ENCODE results near the gene ZFYVE28. TPM values are rescaled to one million over a fixed set of nuclear protein-coding genes. Genes with fewer than 3 reads are reported as not detected.

The ZFYVE28 gene
- total RNA-seq, 1 experiment from 2014 or later = 19.2 TPM

DNA sequence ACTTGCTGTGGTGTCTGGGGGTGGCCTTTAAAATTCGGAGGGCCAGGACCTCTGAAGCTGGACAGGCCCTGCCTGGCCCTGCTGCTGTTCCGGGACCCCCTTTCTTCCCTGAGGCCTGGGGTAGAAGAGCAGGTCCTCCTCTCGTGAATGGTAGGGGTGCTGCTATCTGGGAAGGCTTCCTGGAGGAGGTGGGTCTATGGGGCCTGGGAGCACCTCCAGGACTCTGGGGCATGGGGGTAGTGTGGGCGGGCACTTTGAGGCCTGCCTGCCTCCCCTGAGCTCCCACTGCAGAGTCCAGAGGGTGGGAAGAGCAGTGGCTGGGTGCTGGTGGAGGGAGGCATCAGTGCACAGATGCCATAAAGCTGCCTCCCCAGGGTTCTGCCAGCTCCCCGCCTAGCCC, 151.6 kb downstream of the ZFYVE28 start:
- Histone ChIP-seq H3K27me3 (ENCODE audit: insufficient read depth, low read length) (no peaks in the 10 kb centered on the region), H3K27ac (ENCODE audit: low read depth, low read length) (no peak overlapping the region), H3K36me3 (ENCODE audit: control insufficient read depth in 1 of 2, insufficient read depth in 2 of 2, low read length in 2 of 2) (no peaks in the 10 kb centered on the region), H4K20me1 (ENCODE audit: insufficient read depth) (no peaks in the 10 kb centered on the region), H3K79me2 (ENCODE audit: insufficient read depth, low read length) (no peaks in the 10 kb centered on the region), H3K4me1 (ENCODE audit: control insufficient read depth in 1 of 2, insufficient read depth in 2 of 2, low read length in 2 of 2) (peaks cover 4 to 6% of the 10 kb centered on the region in 2 experiments; a peak in 2 of 4 replicates), H2AFZ (ENCODE audit: low read depth, low read length, poor library complexity, severe bottlenecking) (no peak overlapping the region), H3K9me3 (ENCODE audit: control insufficient read depth in 1 of 2, insufficient read depth in 1 of 2, low read depth in 1 of 2, low read length in 2 of 2) (no peaks in the 10 kb centered on the region), H3K9me2 (ENCODE audit: insufficient read depth) (no peaks in the 10 kb centered on the region), H3K9ac (ENCODE audit: low read length) (no peak overlapping the region), H3K4me2 (ENCODE audit: low read length) (no peak overlapping the region), H3K4me3 (replicated peaks in 1 of 2; ENCODE audit: low read depth in 1 of 2, low read length in 2 of 2) (no peak overlapping the region)
- TF ChIP-seq ZNF274 (IDR thresholded peaks at IDR 0.05; ENCODE audit: low read depth, low read length) = no peak
- ChIA-PET POLR2A (no interaction called here), CTCF (no interaction called here), RAD21 (ENCODE audit: low non-redundant PET in 1 of 2, low total read pairs in 2 of 2, uncharacterized antibody in 2 of 2, unreplicated experiment in 2 of 2) (no interaction called here)
- intact Hi-C loops (cut with micrococcal nuclease) = no loop called here
- DNase-seq (ENCODE audit: low read depth, low spot score) (no peak), ATAC-seq (no peak)
- no TSS peak for BruUV-seq (replicated peaks)

DNA sequence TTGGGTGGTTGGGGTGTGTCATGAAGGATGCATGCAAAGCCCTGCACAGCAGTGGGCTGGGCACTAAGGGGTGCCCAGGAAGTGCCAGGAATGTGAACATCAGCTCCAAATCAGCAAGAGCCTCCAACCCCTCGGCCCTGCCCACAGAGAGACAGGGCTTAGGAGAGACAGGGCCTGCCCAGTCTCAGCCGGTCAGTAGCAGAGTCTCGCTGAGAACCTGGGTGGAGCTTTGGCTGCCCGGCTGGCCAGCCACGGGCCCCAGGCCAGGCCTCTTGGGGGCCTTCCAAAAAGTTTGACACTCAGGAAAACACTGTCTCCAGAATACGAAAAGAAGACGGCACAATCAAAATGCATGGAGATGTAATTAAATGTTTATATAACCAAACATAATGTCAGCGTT, 152.3 kb downstream of the ZFYVE28 start:
- Histone ChIP-seq H4K20me1 (ENCODE audit: insufficient read depth) (no peaks in the 10 kb centered on the region), H3K27me3 (ENCODE audit: insufficient read depth, low read length) (no peaks in the 10 kb centered on the region), H2AFZ (ENCODE audit: low read depth, low read length, poor library complexity, severe bottlenecking) (no peak overlapping the region), H3K36me3 (ENCODE audit: control insufficient read depth in 1 of 2, insufficient read depth in 2 of 2, low read length in 2 of 2) (no peaks in the 10 kb centered on the region), H3K9ac (ENCODE audit: low read length) (no peak overlapping the region), H3K4me1 (ENCODE audit: control insufficient read depth in 1 of 2, insufficient read depth in 2 of 2, low read length in 2 of 2) (peaks cover 4 to 6% of the 10 kb centered on the region in 2 experiments; a peak in 2 of 4 replicates), H3K27ac (ENCODE audit: low read depth, low read length) (no peak overlapping the region), H3K4me2 (ENCODE audit: low read length) (no peak overlapping the region), H3K4me3 (replicated peaks in 1 of 2; ENCODE audit: low read depth in 1 of 2, low read length in 2 of 2) (no peak overlapping the region), H3K79me2 (ENCODE audit: insufficient read depth, low read length) (no peaks in the 10 kb centered on the region), H3K9me2 (ENCODE audit: insufficient read depth) (no peaks in the 10 kb centered on the region), H3K9me3 (ENCODE audit: control insufficient read depth in 1 of 2, insufficient read depth in 1 of 2, low read depth in 1 of 2, low read length in 2 of 2) (no peaks in the 10 kb centered on the region)
- DNase-seq (ENCODE audit: low read depth, low spot score) (no peak), ATAC-seq (no peak)
- RAD21 ChIA-PET (ENCODE audit: low non-redundant PET in 1 of 2, low total read pairs in 2 of 2, uncharacterized antibody in 2 of 2, unreplicated experiment in 2 of 2) = no interaction called here
- CTCF ChIA-PET = no interaction called here
- intact Hi-C loops (cut with micrococcal nuclease) = no loop called here
- no TSS peak for BruUV-seq (replicated peaks)
- TF ChIP-seq POLR2AphosphoS5 (IDR thresholded peaks at IDR 0.05; ENCODE audit: low read depth, low read length) (no peak), RAD21 (IDR thresholded peaks at IDR 0.05; ENCODE audit: low read depth) (no peak), ZNF274 (IDR thresholded peaks at IDR 0.05; ENCODE audit: low read depth, low read length) (no peak), YY1 (IDR thresholded peaks at IDR 0.05; ENCODE audit: extremely low read depth, insufficient replicate concordance, low read depth, low read length) (no peak), EGR1 (IDR thresholded peaks at IDR 0.05; ENCODE audit: low read depth) (no peak), ELF1 (IDR thresholded peaks at IDR 0.05; ENCODE audit: borderline replicate concordance, low read depth) (no peak), SP1 (IDR thresholded peaks at IDR 0.05; ENCODE audit: low read depth) (no peak)
- TF ChIP-seq, protein P1, sequence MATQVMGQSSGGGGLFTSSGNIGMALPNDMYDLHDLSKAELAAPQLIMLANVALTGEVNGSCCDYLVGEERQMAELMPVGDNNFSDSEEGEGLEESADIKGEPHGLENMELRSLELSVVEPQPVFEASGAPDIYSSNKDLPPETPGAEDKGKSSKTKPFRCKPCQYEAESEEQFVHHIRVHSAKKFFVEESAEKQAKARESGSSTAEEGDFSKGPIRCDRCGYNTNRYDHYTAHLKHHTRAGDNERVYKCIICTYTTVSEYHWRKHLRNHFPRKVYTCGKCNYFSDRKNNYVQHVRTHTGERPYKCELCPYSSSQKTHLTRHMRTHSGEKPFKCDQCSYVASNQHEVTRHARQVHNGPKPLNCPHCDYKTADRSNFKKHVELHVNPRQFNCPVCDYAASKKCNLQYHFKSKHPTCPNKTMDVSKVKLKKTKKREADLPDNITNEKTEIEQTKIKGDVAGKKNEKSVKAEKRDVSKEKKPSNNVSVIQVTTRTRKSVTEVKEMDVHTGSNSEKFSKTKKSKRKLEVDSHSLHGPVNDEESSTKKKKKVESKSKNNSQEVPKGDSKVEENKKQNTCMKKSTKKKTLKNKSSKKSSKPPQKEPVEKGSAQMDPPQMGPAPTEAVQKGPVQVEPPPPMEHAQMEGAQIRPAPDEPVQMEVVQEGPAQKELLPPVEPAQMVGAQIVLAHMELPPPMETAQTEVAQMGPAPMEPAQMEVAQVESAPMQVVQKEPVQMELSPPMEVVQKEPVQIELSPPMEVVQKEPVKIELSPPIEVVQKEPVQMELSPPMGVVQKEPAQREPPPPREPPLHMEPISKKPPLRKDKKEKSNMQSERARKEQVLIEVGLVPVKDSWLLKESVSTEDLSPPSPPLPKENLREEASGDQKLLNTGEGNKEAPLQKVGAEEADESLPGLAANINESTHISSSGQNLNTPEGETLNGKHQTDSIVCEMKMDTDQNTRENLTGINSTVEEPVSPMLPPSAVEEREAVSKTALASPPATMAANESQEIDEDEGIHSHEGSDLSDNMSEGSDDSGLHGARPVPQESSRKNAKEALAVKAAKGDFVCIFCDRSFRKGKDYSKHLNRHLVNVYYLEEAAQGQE (IDR thresholded peaks at IDR 0.05; ENCODE audit: low read depth) = no peak
- TF ChIP-seq, protein P2, sequence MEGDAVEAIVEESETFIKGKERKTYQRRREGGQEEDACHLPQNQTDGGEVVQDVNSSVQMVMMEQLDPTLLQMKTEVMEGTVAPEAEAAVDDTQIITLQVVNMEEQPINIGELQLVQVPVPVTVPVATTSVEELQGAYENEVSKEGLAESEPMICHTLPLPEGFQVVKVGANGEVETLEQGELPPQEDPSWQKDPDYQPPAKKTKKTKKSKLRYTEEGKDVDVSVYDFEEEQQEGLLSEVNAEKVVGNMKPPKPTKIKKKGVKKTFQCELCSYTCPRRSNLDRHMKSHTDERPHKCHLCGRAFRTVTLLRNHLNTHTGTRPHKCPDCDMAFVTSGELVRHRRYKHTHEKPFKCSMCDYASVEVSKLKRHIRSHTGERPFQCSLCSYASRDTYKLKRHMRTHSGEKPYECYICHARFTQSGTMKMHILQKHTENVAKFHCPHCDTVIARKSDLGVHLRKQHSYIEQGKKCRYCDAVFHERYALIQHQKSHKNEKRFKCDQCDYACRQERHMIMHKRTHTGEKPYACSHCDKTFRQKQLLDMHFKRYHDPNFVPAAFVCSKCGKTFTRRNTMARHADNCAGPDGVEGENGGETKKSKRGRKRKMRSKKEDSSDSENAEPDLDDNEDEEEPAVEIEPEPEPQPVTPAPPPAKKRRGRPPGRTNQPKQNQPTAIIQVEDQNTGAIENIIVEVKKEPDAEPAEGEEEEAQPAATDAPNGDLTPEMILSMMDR (IDR thresholded peaks at IDR 0.05 in 2 of 3, conservative IDR thresholded peaks at IDR 0.05 in 1 of 3; ENCODE audit: borderline replicate concordance in 1 of 3, insufficient read depth in 1 of 3, low read depth in 2 of 3, low read length in 2 of 3) = no peak
- POLR2A ChIA-PET = no interaction called here

Measured in HCT116 (cell line).